ENCODE results near the gene CCDC80.

Gene CCDC80

DNA sequence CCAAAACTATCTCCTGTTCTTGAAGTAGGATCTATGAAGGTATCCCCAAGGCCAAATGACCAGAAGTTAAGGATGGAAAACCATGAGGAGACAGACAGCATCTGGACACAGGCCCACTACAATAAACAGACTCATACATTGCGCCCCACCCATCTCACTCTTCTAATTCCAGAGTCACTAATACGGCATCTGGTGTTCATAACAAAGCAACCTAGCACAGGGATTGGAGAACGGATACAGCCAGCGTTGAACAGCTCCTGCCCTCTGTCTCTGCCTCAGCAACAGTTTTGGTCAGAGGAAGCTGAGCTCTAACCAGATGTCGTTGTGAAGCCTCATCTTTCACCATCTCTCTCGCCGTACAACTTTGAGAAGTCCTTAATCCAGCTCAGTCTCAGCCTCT, 44.5 kb upstream of the CCDC80 start:
- Histone ChIP-seq H3K9ac (no peak overlapping the region), H3K36me3 (no peaks in the 10 kb centered on the region), H3K27ac (no peak overlapping the region), H3K4me1 (peaks cover 6% of the 10 kb centered on the region; the same call in 1 of the 2 replicates), H3K4me2 (no peak overlapping the region), H3K4me3 (no peak overlapping the region), H3K27me3 (no peaks in the 10 kb centered on the region), H3K9me3 (no peaks in the 10 kb centered on the region), H4K20me1 (no peaks in the 10 kb centered on the region)
- no peak for TF ChIP-seq Cebpa-rat (IDR thresholded peaks at IDR 0.05)

GRCh38 chr3:112682361-112682760, 41.4 kb upstream of the CCDC80 start:
- Histone ChIP-seq H3K27me3 (no peaks in the 10 kb centered on the region), H3K4me1 (no peaks in the 10 kb centered on the region), H3K4me3 (no peak overlapping the region), H3K36me3 (no peaks in the 10 kb centered on the region), H3K9ac (no peak overlapping the region), H3K9me3 (no peaks in the 10 kb centered on the region), H3K27ac (no peak overlapping the region), H4K20me1 (no peaks in the 10 kb centered on the region), H3K4me2 (no peak overlapping the region)
- TF ChIP-seq Cebpa-rat (IDR thresholded peaks at IDR 0.05), result no peak

GRCh38 chr3:112681822-112682325, 40.9 kb upstream of the CCDC80 start:
- H3K9me3 ChIP-seq, result no peaks in the 10 kb centered on the region
- no peaks in the 10 kb centered on the region for H3K27me3 ChIP-seq
- H3K36me3 ChIP-seq, result no peaks in the 10 kb centered on the region
- H3K4me2 ChIP-seq, result no peak overlapping the region
- no peaks in the 10 kb centered on the region for H3K4me1 ChIP-seq
- H3K4me3 ChIP-seq, result no peak overlapping the region
- no peaks in the 10 kb centered on the region for H4K20me1 ChIP-seq
- H3K9ac ChIP-seq, result no peak overlapping the region
- TF ChIP-seq Cebpa-rat (IDR thresholded peaks at IDR 0.05), result no peak
- no peak overlapping the region for H3K27ac ChIP-seq

DNA sequence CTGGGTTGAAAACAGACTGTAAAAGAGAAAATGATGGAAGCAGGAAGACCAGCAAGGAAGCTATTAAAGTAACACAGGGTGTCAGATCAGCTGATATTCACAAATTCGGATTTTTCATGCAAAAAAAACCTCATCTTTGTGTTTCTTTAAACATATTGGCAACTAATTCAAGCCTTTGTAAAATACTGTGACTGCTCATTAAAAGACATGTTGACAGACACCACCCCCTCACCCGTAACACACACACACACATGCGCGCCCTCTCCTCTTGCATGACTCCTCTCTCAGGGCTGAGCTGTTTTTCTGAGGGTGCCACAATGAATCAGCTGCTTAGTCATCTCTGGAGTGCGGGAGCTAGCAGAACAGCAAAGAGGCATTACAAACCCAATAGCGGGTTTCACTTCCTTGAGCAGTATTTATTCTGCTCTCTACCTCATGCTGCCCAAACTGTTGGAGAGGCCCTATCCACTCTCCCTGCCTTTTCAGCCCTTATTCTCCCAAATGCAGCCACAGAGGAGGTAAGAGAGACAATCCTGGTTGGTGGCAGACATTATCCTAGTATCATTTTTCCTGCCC, 35.8 kb upstream of the CCDC80 start:
- H3K27me3 ChIP-seq, result no peaks in the 10 kb centered on the region
- H3K27ac ChIP-seq, result no peak overlapping the region
- H4K20me1 ChIP-seq, result no peaks in the 10 kb centered on the region
- no peak overlapping the region for H3K4me3 ChIP-seq
- peak overlapping the region; percentile 8; the same call in 1 of the 2 replicates for H3K4me2 ChIP-seq
- no peaks in the 10 kb centered on the region for H3K36me3 ChIP-seq
- H3K9ac ChIP-seq, result no peak overlapping the region
- no peak for TF ChIP-seq Cebpa-rat (IDR thresholded peaks at IDR 0.05)
- H3K9me3 ChIP-seq, result no peaks in the 10 kb centered on the region
- 0 out of 2 replicates have a peak, but pooled peaks cover 7% of the 10 kb centered on the region for H3K4me1 ChIP-seq

DNA sequence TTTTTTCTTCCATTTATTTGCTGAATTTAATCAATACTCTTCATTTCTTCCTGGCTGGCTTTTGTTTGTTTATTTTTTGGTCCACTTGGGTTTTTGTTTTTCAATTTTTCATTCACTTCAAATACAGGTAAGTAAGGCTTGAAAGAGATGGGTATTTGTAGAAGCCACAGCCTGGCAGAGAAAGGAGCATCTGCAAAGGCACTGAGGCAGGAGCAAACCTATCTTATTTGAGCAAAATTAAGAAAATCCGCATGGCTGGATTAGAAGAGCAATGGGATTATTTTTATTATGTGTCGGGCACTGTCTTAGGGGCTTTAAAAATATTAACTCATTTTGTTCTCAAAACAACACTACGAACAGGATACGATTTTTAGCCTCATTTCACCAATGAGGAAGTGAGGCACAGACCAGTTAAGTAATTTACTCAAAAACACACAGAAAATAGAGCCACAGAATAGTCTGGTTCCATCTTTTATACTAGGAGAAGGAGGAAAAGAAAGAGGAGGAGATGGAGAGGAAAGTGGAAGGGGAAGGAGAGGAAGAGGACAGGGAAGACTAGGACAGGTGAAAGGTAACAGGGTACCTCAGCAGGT, 35.1 kb upstream of the CCDC80 start:
- Histone ChIP-seq H3K27ac (no peak overlapping the region), H3K4me2 (no peak overlapping the region), H3K9ac (no peak overlapping the region), H3K27me3 (no peaks in the 10 kb centered on the region), H3K9me3 (no peaks in the 10 kb centered on the region), H3K36me3 (no peaks in the 10 kb centered on the region), H3K4me3 (no peak overlapping the region), H3K4me1 (0 out of 2 replicates have a peak, but pooled peaks cover 7% of the 10 kb centered on the region), H4K20me1 (no peaks in the 10 kb centered on the region)
- no peak for TF ChIP-seq Cebpa-rat (IDR thresholded peaks at IDR 0.05)

DNA sequence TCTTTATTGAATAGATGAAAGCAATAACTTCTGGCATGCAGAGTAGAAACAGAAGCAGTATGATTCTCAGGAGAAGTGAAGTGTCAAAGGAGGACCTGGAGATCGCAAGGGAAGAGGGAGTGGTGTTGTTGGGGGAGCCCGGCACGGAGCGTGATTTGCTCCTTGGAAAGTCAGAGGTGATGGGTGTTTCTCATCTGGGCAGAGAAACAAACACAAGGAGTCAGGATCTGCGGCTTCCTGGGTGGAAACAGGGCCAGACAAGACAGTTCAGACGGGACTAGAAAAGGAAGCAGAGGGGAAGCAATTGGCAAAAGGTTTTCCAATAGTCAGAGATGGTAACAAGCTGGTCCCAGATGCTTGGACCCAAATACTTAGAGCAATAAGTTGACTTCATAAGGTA, 34.4 kb upstream of the CCDC80 start:
- TF ChIP-seq Cebpa-rat (IDR thresholded peaks at IDR 0.05), result no peak
- Histone ChIP-seq H4K20me1 (no peaks in the 10 kb centered on the region), H3K36me3 (no peaks in the 10 kb centered on the region), H3K4me2 (no peak overlapping the region), H3K27me3 (no peaks in the 10 kb centered on the region), H3K9me3 (no peaks in the 10 kb centered on the region), H3K27ac (no peak overlapping the region), H3K9ac (no peak overlapping the region), H3K4me3 (no peak overlapping the region), H3K4me1 (0 out of 2 replicates have a peak, but pooled peaks cover 7% of the 10 kb centered on the region)

- Histone ChIP-seq H3K36me3 (no peaks in the 10 kb centered on the region), H3K4me1 (0 out of 2 replicates have a peak, but pooled peaks cover 7% of the 10 kb centered on the region), H3K4me2 (no peak overlapping the region), H3K4me3 (no peak overlapping the region), H3K9me3 (no peaks in the 10 kb centered on the region), H3K27me3 (no peaks in the 10 kb centered on the region), H4K20me1 (no peaks in the 10 kb centered on the region), H3K9ac (no peak overlapping the region), H3K27ac (no peak overlapping the region)
- TF ChIP-seq Cebpa-rat (IDR thresholded peaks at IDR 0.05), result no peak
Observed at GRCh38 chr3:112672716-112673541, 32.0 kb upstream of the CCDC80 start.

DNA sequence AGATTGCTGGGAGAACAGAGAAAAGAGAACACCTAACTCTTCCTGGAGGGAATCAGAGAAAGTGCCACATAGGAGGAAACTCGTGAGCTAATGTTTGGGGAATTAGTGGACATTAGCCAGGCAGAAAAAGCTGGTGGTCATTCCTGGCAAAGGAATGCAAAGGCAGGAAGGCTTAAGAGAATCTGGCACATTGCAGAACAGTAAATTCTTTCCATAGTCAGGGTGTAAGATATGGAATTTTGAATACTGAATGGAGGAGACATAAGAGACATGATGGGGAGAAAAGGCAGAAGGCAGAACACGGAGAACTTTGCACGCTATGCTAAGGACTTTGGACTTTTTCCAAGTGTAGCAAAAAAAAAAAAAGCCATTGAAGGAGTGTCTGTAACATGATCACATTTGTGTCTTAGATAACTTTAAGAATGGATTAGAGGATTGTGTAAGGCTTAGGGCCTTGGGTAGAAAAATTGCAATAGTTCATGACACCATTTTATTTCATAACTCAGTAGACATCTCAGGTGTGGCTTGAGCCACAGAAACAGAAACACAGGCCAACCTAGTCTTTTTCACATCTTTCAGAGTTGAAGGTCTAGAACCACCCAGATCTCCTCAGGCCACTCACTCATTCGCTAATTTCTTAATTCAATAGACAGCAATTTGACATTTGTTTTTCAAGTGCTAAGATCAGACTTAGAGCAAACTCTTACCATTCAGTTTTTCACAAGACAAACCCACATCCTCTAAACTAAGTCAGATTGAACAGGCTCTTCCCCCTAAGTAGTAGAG, 31.2 kb upstream of the CCDC80 start:
- H3K27ac ChIP-seq, result no peak overlapping the region
- 0 out of 2 replicates have a peak, but pooled peaks cover 7% of the 10 kb centered on the region for H3K4me1 ChIP-seq
- H3K9me3 ChIP-seq, result no peaks in the 10 kb centered on the region
- no peak overlapping the region for H3K4me3 ChIP-seq
- no peak overlapping the region for H3K9ac ChIP-seq
- H3K27me3 ChIP-seq, result no peaks in the 10 kb centered on the region
- no peaks in the 10 kb centered on the region for H4K20me1 ChIP-seq
- no peak for TF ChIP-seq Cebpa-rat (IDR thresholded peaks at IDR 0.05)
- no peaks in the 10 kb centered on the region for H3K36me3 ChIP-seq
- H3K4me2 ChIP-seq, result no peak overlapping the region

DNA sequence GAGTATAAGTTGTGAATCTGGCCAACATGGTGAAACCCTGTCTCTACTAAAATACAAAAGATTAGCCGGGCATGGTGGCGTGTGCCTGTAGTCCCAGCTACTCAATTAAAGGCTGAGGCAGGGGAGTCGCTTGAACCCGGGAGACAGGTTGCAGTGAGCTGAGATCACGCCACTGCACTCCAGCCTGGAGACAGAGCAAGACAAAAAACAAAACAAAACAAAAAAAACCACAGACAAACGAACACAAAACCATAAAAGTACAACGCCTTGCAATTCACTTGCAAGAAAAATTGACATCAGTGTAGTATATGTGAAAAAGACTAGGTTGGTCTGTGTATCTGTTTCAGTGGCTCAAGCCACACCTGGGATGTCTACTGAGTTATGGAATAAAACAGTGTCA, 29.9 kb upstream of the CCDC80 start:
- Histone ChIP-seq H3K36me3 (no peaks in the 10 kb centered on the region), H3K4me3 (no peak overlapping the region), H4K20me1 (no peaks in the 10 kb centered on the region), H3K27ac (no peak overlapping the region), H3K4me2 (no peak overlapping the region), H3K4me1 (0 out of 2 replicates have a peak, but pooled peaks cover 7% of the 10 kb centered on the region), H3K27me3 (no peaks in the 10 kb centered on the region), H3K9ac (no peak overlapping the region), H3K9me3 (no peaks in the 10 kb centered on the region)
- TF ChIP-seq Cebpa-rat (IDR thresholded peaks at IDR 0.05), result no peak
